ENCODE results near the gene SERPINB12. TPM values are rescaled to one million over a fixed set of nuclear protein-coding genes. Genes with fewer than 3 reads are reported as not detected.

SERPINB12 gene
- total and polyA plus RNA-seq, 10 of the 15 experiments (the other 5 are each of a cell fraction or from before 2014, with no cell fraction given) = not detected

Other genes starting within 250 kb of the SERPINB12 start
Only the 7 nearest of the 9 such genes appear.
- 9.7 and 9.9 TPM in 2 replicates for gene KDSR, start 175.2 kb upstream of the SERPINB12 start, total RNA-seq (2014; rRNA removed)
- gene KDSR, start 175.2 kb upstream of the SERPINB12 start, total RNA-seq (2014; rRNA removed; fragmentation: Illumina TruSeq; extraction: Trizol) = 11.2 and 12.3 TPM in 2 replicates
- gene KDSR, start 175.2 kb upstream of the SERPINB12 start, total RNA-seq (2021) = 24.6 and 24.9 TPM in 2 replicates
- gene KDSR, start 175.2 kb upstream of the SERPINB12 start, polyA plus RNA-seq (2011; rRNA removed) = 17.3 and 18.3 TPM in 2 replicates
- gene KDSR, start 175.2 kb upstream of the SERPINB12 start, polyA plus RNA-seq (2014; fragmentation: Illumina TruSeq; extraction: Trizol) = 15.4 and 15.6 TPM in 2 replicates
- gene KDSR, start 175.2 kb upstream of the SERPINB12 start, polyA plus RNA-seq (2014; fragmentation: Nextera tagmentation; extraction: Ambion mirVana) = 1 to 10 TPM; 5.2 to 7.8 TPM
- gene KDSR, start 175.2 kb upstream of the SERPINB12 start, polyA plus RNA-seq (2014; rRNA removed) = 13.3 and 14.0 TPM in 2 replicates
- 10 to 100 TPM; 24.2 to 25.9 TPM for gene KDSR, start 175.2 kb upstream of the SERPINB12 start, polyA plus RNA-seq (2016; fragmentation: Nextera tagmentation; extraction: Ambion mirVana)
- 24.3 and 30.8 TPM in 2 replicates for gene VPS4B, start 119.9 kb upstream of the SERPINB12 start, total RNA-seq (2014; rRNA removed)
- 36.4 and 37.6 TPM in 2 replicates for gene VPS4B, start 119.9 kb upstream of the SERPINB12 start, total RNA-seq (2014; rRNA removed; fragmentation: Illumina TruSeq; extraction: Trizol)
- gene VPS4B, start 119.9 kb upstream of the SERPINB12 start, total RNA-seq (2021) = 27.4 and 34.0 TPM in 2 replicates
- gene VPS4B, start 119.9 kb upstream of the SERPINB12 start, polyA plus RNA-seq (2011; rRNA removed) = 28.4 and 46.6 TPM in 2 replicates
- gene VPS4B, start 119.9 kb upstream of the SERPINB12 start, polyA plus RNA-seq (2014; fragmentation: Illumina TruSeq; extraction: Trizol) = 29.7 and 39.0 TPM in 2 replicates
- gene VPS4B, start 119.9 kb upstream of the SERPINB12 start, polyA plus RNA-seq (2014; fragmentation: Nextera tagmentation; extraction: Ambion mirVana) = 10 to 100 TPM; 25.7 to 29.9 TPM
- gene VPS4B, start 119.9 kb upstream of the SERPINB12 start, polyA plus RNA-seq (2014; rRNA removed) = 18.0 and 21.4 TPM in 2 replicates
- 10 to 100 TPM; 31.3 to 34.2 TPM for gene VPS4B, start 119.9 kb upstream of the SERPINB12 start, polyA plus RNA-seq (2016; fragmentation: Nextera tagmentation; extraction: Ambion mirVana)
- gene SERPINB5, start 65.4 kb upstream of the SERPINB12 start, total RNA-seq (2014; rRNA removed) = 0.05 TPM in 1 of 2 replicates, not detected in the other
- gene SERPINB5, start 65.4 kb upstream of the SERPINB12 start, total RNA-seq (2014; rRNA removed; fragmentation: Illumina TruSeq; extraction: Trizol) = not detected in 2 replicates
- gene SERPINB5, start 65.4 kb upstream of the SERPINB12 start, total RNA-seq (2021) = not detected in 2 replicates
- 0.04 TPM in 1 of 2 replicates, not detected in the other for gene SERPINB5, start 65.4 kb upstream of the SERPINB12 start, polyA plus RNA-seq (2011; rRNA removed)
- gene SERPINB5, start 65.4 kb upstream of the SERPINB12 start, polyA plus RNA-seq (2014; fragmentation: Illumina TruSeq; extraction: Trizol) = 0.03 TPM in 1 of 2 replicates, not detected in the other
- gene SERPINB5, start 65.4 kb upstream of the SERPINB12 start, polyA plus RNA-seq (2014; fragmentation: Nextera tagmentation; extraction: Ambion mirVana) = not detected
- not detected in 2 replicates for gene SERPINB5, start 65.4 kb upstream of the SERPINB12 start, polyA plus RNA-seq (2014; rRNA removed)
- gene SERPINB5, start 65.4 kb upstream of the SERPINB12 start, polyA plus RNA-seq (2016; fragmentation: Nextera tagmentation; extraction: Ambion mirVana) = not detected
- gene SERPINB13, start 45.0 kb downstream of the SERPINB12 start, total RNA-seq (2014; rRNA removed) = not detected in 2 replicates
- not detected in 2 replicates for gene SERPINB13, start 45.0 kb downstream of the SERPINB12 start, total RNA-seq (2014; rRNA removed; fragmentation: Illumina TruSeq; extraction: Trizol)
- not detected in 2 replicates for gene SERPINB13, start 45.0 kb downstream of the SERPINB12 start, total RNA-seq (2021)
- gene SERPINB13, start 45.0 kb downstream of the SERPINB12 start, polyA plus RNA-seq (2011; rRNA removed) = not detected in 2 replicates
- gene SERPINB13, start 45.0 kb downstream of the SERPINB12 start, polyA plus RNA-seq (2014; fragmentation: Illumina TruSeq; extraction: Trizol) = not detected in 2 replicates
- not detected for gene SERPINB13, start 45.0 kb downstream of the SERPINB12 start, polyA plus RNA-seq (2014; fragmentation: Nextera tagmentation; extraction: Ambion mirVana)
- not detected in 2 replicates for gene SERPINB13, start 45.0 kb downstream of the SERPINB12 start, polyA plus RNA-seq (2014; rRNA removed)
- gene SERPINB13, start 45.0 kb downstream of the SERPINB12 start, polyA plus RNA-seq (2016; fragmentation: Nextera tagmentation; extraction: Ambion mirVana) = not detected
- not detected in 2 replicates for gene SERPINB4, start 101.9 kb downstream of the SERPINB12 start, total RNA-seq (2014; rRNA removed)
- not detected in 2 replicates for gene SERPINB4, start 101.9 kb downstream of the SERPINB12 start, total RNA-seq (2014; rRNA removed; fragmentation: Illumina TruSeq; extraction: Trizol)
- gene SERPINB4, start 101.9 kb downstream of the SERPINB12 start, total RNA-seq (2021) = not detected in 2 replicates
- not detected in 2 replicates for gene SERPINB4, start 101.9 kb downstream of the SERPINB12 start, polyA plus RNA-seq (2011; rRNA removed)
- gene SERPINB4, start 101.9 kb downstream of the SERPINB12 start, polyA plus RNA-seq (2014; fragmentation: Illumina TruSeq; extraction: Trizol) = not detected in 2 replicates
- not detected for gene SERPINB4, start 101.9 kb downstream of the SERPINB12 start, polyA plus RNA-seq (2014; fragmentation: Nextera tagmentation; extraction: Ambion mirVana)
- gene SERPINB4, start 101.9 kb downstream of the SERPINB12 start, polyA plus RNA-seq (2014; rRNA removed) = not detected in 2 replicates
- gene SERPINB4, start 101.9 kb downstream of the SERPINB12 start, polyA plus RNA-seq (2016; fragmentation: Nextera tagmentation; extraction: Ambion mirVana) = not detected
- gene SERPINB3, start 119.5 kb downstream of the SERPINB12 start, total RNA-seq (2014; rRNA removed) = not detected in 2 replicates
- not detected in 2 replicates for gene SERPINB3, start 119.5 kb downstream of the SERPINB12 start, total RNA-seq (2014; rRNA removed; fragmentation: Illumina TruSeq; extraction: Trizol)
- not detected in 2 replicates for gene SERPINB3, start 119.5 kb downstream of the SERPINB12 start, total RNA-seq (2021)
- not detected in 2 replicates for gene SERPINB3, start 119.5 kb downstream of the SERPINB12 start, polyA plus RNA-seq (2011; rRNA removed)
- not detected in 2 replicates for gene SERPINB3, start 119.5 kb downstream of the SERPINB12 start, polyA plus RNA-seq (2014; fragmentation: Illumina TruSeq; extraction: Trizol)
- not detected for gene SERPINB3, start 119.5 kb downstream of the SERPINB12 start, polyA plus RNA-seq (2014; fragmentation: Nextera tagmentation; extraction: Ambion mirVana)
- gene SERPINB3, start 119.5 kb downstream of the SERPINB12 start, polyA plus RNA-seq (2014; rRNA removed) = not detected in 2 replicates
- gene SERPINB3, start 119.5 kb downstream of the SERPINB12 start, polyA plus RNA-seq (2016; fragmentation: Nextera tagmentation; extraction: Ambion mirVana) = not detected
- not detected in 2 replicates for gene SERPINB11, start 160.6 kb downstream of the SERPINB12 start, total RNA-seq (2014; rRNA removed)
- not detected in 2 replicates for gene SERPINB11, start 160.6 kb downstream of the SERPINB12 start, total RNA-seq (2014; rRNA removed; fragmentation: Illumina TruSeq; extraction: Trizol)
- not detected in 2 replicates for gene SERPINB11, start 160.6 kb downstream of the SERPINB12 start, total RNA-seq (2021)
- gene SERPINB11, start 160.6 kb downstream of the SERPINB12 start, polyA plus RNA-seq (2011; rRNA removed) = not detected in 2 replicates
- not detected in 2 replicates for gene SERPINB11, start 160.6 kb downstream of the SERPINB12 start, polyA plus RNA-seq (2014; fragmentation: Illumina TruSeq; extraction: Trizol)
- gene SERPINB11, start 160.6 kb downstream of the SERPINB12 start, polyA plus RNA-seq (2014; fragmentation: Nextera tagmentation; extraction: Ambion mirVana) = not detected
- gene SERPINB11, start 160.6 kb downstream of the SERPINB12 start, polyA plus RNA-seq (2014; rRNA removed) = not detected in 2 replicates
- not detected for gene SERPINB11, start 160.6 kb downstream of the SERPINB12 start, polyA plus RNA-seq (2016; fragmentation: Nextera tagmentation; extraction: Ambion mirVana)

Data from GM12878 (cell line).